ENCODE measurements around the gene ING3. TPM values are rescaled to one million over a fixed set of nuclear protein-coding genes. Genes with fewer than 3 reads are reported as not detected.

Gene ING3
- polyA plus RNA-seq, 3 donors = 39.3 to 49.3 (median 44.1) TPM

DNA sequence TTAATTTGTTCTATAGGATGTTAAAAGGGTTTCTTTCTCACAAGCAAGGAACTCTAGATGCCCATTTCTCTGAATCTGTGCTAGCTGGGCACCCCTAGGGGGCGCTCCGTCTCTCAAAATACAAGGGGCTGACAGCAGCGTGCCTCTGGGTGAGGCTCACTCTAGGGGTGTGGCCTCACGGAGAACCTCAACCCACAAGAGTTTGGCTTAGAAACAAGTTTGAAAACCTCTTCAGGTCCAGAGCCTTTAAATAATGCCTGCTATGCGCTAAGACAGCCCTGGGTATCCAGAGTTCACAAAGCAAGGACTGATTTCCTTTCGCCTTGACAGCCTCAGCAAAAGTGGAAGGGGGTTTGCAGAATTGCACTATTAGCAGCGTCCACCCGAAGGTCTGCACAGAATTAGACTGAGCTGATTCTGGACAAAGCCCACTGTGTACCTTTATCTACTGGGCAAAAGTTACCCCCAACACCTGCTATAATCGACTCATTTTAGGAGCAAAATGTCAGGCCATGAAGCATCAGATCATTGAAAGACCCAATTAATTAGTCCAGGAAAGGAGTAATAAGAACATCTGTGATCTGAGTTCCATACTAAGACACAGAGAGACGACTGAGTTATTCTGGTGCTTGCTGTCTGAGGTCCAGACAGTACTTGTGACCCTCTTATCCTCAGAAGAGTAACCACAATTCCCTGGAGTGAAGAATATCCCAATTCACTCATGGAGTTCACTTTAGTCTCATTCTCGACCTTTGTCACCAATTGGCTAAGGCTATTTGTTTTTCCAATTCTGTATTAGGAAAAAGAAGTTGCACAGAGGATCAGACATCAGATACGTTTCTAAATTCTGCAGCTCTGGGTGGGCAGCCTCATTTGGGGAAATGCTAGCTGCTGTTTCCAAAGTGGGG, 37.4 kb downstream of the ING3 start:
- DNase-seq (ENCODE audit: low read depth in 3 of 3, low spot score in 2 of 3) = peak in 2 of 3 donors; percentile 78 to 84

DNA sequence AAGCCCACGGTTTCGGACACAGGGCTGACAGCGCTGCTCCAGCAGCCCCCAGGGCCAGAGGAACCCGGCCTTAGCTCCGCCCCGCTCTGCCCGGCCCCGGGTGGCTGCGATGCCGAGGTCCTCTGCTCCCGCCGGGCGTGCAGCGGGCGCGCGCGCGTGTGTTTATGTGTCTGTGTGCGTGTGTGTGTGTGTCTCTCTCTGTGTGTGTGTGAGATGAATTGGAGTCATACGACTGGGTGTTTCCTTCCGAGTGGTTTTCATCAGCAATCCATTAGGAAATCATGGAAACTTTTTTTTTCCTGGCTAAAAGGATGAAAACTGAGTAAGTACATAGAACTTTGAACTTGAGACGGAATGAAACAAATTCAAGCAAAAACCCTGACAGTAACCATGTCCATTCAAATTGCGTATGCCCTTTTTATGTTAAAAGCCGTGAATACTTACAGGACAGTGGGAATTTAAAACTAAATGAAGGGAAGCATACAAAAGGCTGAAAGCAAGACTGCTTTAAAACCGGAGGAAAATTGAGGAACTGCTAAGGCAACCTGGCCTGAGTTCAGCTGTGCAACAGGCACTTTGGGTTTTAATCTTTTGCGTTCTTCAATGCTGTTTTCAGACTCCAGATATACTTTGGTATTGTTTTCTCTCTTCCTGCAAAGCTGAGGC, 38.1 kb downstream of the ING3 start, which contains the start of gene CPED1:
Gene CPED1, plus strand, starts transcription at position 121 of the 666 bp plus-strand sequence. CDS start 911 bp downstream, outside the sequence.
- no peak for DNase-seq (ENCODE audit: low read depth in 3 of 3, low spot score in 2 of 3)

DNA sequence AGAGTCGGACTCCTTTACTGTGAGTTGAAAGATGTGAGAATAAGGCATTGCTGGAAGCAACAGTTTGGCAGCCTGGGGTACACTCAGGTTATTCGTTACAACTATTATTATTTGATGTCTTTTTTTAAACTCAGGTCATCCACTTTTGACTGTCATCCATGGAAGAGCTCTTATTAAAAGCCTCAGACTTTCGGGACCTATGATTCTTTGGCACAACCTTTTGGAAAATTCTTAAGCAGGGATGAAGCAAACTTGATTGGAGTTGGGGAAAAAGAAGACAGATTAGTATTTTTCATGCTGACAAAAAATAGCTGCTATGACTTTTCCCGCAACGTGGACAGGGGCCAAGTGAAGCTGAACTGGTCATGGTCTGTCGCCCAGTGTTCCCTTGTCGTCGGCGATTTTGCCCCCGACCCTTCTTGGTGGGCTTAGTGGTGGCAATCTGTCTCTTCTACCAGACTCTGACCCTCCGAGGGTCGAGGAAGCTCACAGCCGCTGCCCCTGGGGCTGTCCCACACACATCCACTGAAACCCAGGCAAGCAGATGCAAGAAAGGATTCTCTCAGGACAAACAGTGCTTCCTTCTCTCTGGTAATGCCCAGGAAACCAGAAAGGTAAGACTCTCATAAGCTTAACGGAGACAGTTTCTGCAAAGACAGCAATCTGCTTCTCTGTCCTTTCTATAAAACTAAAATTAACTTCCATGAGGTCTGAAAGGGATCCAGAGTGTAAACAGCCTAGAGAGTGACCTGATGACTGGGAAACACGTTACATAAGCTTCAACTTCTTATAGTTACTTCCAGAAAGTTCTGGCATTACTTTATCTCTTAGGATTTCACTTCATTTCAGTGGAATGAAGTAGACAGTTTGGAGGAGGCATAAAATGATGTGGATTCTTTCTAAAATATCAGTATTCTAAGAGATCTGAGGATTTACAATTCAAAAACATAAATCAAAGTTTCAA, 39.0 kb downstream of the ING3 start:
- no peak for DNase-seq (ENCODE audit: low read depth in 3 of 3, low spot score in 2 of 3)

DNA sequence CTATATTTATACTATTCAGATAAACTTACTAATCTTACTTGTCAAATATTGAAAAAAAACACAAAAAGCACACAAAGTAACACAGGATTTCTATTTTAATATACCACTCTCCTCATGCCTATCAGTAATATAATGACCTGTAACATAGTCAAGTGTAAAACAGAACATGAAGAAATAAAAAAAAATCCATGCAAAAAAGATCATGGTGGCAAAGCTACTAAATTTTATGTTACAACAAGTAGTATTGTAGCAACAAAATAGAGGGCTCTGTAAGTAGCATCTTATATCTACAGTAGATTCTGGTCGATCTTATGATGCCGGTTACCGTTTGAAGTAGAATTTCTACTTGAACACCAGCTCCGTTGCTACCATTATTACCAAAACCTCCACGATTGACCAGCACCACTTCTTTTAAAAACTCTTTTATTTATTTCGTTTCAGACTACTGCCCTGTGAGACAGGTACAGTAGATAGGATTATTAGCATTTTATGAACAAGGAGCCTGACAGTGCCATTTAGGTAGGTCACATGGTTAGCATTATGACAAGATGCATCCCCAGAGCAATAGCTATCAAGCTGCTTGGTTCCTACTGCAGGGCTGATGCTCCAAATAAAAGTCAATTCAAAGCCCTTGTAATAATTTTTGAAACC, 40.0 kb downstream of the ING3 start:
- DNase-seq (ENCODE audit: low read depth in 3 of 3, low spot score in 2 of 3) = no peak

DNA sequence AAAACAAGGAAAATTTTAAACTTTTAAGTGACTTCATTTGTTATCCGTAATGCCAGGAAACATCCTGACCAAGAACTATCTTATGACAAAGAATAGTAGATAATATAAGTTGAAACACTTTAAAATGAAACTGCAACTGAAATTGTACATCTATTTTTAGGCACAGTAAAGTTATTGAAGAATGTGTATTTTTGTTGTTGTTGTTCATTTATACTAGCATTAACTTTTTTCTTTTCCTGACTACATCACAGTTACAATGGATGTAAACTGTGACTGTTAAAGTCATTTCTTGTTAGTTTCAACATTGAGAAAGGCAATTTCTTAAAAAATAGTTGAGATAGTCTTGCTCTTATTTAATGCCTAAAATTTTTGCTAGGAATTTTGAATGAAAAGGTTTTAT, 40.6 kb downstream of the ING3 start:
- no peak for DNase-seq (ENCODE audit: low read depth in 3 of 3, low spot score in 2 of 3)

DNA sequence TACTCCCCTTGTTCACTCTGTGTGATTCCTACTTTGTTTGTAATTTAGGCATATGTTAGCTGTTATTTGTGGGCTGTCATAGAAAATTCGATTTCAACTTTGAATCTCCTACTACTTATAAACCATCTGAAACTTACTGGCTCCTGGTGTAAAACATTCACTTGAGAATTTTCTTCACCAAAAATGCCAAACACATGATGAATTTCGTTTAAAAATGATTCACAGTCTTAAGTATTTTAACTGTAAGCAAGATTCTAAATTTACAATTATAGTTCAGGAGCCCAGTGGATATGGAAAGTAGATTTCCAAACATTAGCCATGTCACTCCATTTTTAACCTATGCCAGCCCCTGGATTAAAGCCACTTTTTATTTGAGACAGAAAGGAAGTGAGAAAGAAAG, 41.0 kb downstream of the ING3 start:
- no peak for DNase-seq (ENCODE audit: low read depth in 3 of 3, low spot score in 2 of 3)

DNA sequence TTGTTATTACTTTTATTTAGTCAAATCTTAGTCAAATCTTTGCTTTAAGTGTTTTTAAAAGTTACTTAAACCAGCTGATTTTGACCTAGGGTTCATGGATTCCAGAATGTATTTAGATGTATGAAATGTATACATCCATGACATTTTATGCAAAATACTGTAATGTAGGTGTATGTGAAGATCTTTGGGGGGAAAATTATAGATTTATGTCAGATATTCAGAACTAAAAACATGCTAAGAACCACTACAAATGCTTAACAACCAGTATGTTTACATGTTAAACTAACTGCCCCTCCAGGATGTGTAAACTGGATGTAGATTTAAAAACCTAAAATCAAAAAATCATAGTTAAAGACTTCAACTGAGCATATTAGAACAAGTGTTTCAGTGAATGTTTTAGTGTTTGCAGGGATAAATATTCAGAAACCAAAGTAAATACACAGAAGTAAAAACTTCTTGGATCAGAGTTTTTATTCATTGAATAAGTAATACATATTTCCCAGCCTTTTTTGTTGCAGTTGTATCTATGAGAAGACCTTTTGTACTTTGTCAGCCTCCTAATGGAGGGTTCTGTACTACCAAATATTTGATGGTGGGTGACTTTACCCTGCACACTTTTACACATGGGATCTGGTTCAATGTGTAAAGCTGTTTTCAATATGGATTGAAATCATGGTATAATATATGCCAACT, 41.8 kb downstream of the ING3 start:
- no peak for DNase-seq (ENCODE audit: low read depth in 3 of 3, low spot score in 2 of 3)

DNA sequence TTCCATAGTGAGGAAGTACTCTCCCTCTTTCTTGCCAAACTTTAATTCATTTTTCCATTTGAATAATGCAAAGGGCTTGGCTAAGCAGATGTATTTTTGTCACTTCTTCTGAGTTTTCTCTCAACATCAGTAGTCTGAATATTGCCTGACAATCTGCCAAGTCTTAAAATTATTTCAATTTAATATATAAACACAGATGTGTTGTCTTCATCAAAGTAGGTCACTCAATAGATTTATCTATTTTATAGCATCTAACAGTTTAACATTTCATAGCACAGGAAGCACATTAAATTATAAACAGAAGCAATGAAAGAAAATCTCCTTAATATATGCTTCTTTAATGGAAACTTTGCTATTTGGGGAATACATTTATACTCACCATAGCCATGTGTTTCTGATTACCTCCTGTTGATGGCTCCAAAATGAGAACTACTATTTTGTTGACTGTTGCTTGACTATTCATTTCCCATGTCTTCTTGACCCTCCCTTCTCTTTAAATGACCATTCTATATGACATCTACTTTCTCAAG, 42.5 kb downstream of the ING3 start:
- DNase-seq (ENCODE audit: low read depth in 3 of 3, low spot score in 2 of 3) = no peak

DNA sequence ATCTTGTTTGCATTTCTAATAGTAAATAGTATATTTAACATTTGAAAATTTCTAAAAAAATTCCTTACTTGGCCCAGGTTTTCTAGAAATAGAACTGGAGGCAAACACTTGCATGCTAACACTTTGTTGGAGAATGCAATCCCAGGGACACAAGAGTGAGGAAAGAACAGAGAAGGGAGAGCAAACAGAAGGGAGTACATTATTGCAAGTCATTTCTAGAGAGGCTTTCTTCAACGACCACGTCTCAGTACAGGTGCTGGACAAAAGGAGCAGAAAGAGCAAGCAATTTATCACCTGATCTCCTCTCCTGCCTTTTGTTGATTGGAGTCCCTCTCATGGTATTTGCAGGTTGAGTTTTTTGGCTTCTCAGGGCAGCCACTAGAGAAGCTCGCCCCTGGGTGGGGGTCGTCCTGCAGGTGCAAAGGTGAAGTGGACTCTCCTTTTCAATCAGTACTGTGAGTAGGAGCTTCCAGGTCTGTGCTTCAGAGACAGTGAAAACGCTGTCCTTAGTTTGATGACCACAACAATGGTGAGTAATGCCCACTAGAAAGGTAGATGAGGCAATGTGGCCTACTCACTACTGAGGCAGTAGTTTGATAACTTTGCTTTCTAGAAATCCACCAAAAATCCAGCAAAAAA, 43.1 kb downstream of the ING3 start:
- no peak for DNase-seq (ENCODE audit: low read depth in 3 of 3, low spot score in 2 of 3)

DNA sequence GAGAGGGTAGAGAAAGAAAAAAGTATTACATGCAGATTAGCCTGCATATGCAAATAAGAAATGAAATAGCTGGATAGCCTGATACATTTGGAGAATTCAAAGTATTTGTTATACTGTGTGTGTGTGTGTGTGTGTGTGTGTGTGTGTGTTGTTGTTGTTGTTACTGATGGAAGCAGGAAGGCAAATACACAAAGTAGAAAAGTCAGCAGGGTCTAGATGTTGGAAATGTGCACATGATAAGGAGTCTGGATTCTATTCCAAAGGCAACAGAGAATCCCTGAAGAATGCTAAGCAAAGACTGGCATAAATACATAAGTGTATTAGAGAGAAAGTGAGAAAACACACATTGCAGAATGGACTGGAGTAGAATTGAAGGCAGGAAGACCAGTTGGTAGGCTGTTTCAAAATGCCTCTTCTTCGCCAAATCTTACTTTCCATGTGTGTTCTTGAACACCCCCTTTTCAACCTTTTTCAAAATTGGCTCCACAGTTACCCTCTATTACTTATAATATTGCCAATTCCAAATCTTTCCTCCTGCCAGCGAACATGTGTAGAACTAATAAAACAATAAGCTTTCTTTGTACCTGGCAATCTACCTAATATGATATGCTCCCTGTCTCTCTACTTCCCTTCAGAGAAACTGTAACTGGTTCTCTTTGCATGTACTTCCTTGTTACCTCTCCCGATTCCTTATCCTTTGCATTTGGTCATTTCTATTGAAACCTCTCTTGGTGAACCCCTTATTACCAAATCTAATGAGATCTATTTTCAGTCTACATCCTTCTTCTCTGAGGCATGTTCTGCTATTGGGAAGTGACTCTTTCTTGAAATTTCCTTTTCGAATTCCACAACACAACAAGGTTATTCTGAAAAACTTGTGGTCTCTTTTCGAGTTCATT, 44.2 kb downstream of the ING3 start:
- no peak for DNase-seq (ENCODE audit: low read depth in 3 of 3, low spot score in 2 of 3)

DNA sequence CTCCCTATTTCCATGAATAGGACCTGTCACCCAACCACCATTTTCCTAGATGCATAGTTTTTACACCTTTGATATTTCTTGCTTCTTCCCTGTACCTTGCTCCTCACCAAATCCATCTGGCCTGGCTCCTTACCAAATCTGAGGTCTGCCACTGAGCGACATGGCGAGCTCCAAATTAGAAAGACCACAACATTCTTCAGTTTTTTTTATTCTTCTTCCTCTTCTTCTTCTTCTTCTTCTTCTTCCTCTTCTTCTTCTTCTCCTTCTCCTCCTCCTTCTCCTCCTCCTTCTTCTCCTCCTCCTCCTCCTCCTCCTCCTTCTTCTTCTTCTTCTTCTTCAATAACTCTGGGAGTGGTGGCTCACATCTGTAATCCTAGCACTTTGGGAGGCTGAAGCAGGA, 45.1 kb downstream of the ING3 start:
- DNase-seq (ENCODE audit: low read depth in 3 of 3, low spot score in 2 of 3) = no peak

DNA sequence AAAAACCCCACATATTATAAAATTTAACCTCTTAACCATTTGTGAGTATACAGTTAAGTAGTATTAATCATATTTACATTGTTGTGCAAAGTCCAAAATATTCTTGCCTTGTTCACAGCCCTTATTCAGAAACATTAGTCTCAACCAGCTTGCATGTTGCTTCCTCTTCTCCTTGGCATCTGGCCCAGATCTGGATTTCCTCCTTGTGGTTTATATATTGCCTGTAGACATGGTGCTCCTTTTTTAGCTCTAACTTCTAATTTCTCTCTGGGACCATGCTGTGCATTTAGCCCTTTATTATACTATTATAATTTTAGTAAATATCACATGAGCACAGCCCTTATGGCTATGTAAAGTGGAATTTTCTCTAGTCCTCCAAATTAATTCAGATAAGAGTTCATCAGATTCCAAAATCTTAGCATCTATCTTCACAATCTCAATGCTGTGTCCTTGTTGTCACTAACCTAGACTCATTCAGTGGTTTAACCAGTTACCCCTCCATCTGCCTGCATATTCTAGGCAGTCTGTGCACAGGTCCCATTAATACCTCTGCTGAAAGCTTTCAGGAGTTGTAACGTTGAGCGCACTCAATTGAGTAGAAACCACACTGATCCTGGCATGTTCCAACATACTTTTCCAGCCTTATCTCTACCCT, 45.9 kb downstream of the ING3 start:
- no peak for DNase-seq (ENCODE audit: low read depth in 3 of 3, low spot score in 2 of 3)

DNA sequence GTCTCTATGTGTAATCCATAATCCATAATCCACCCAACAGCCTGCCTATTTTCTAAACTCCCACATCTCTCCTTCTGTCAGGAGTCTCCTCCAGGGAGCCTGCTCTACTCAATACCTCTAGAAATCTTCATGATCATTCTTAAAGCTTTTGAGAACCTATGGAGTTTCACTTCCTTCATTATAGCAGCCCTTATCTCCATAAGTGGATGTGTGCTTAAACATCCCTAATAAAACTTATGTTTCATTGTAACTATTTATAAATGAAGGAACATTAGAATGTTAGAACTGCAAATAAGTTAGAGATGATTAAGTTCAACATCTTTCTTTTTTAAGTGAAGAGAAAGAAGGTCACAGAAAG, 46.4 kb downstream of the ING3 start:
- no peak for DNase-seq (ENCODE audit: low read depth in 3 of 3, low spot score in 2 of 3)

DNA sequence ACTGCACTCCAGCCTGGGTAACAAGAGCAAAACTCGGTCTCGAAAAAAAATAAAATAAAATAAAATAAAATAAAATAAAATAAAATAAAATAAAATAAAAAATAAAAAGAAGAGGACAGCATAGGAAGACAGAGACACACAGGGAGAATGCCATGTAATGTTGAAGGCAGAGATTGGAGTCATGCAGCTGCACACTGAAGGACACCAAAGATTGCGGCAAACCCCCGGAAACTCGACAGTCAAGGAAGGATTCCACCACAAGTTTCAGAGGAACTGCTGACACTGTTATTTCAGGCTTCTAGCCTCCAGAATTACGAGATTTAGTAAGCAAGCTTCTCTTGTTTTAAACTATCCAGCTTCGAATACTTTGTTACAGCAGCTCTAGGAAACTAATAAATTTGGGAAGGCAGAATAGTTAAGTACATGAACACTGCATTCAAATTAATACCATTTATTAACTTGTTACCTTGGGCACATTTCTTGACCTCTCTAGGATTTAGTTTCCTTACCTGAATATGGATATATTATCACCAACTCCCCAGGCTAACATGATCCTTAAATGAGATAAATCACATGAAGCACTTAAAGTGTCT, 47.4 kb downstream of the ING3 start:
- no peak for DNase-seq (ENCODE audit: low read depth in 3 of 3, low spot score in 2 of 3)

DNA sequence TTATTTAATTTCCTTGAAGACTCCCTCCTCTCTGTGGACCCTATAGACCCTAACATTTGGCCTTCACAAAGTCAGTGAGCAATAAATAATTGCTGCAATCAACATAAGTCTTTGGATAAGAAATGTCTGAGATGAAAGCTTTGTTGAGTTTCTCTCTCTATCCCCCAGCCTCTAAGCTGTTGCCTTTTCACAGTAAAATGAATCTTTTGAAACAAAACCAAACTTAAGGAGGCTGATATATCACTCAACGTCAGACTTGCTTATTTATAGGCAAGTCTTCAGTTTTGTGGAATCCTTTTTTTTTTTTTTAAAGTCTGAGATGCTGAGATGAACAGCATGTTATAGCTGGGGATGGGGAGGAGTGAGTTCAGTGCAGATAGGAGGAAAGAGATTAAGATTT, 47.9 kb downstream of the ING3 start:
- no peak for DNase-seq (ENCODE audit: low read depth in 3 of 3, low spot score in 2 of 3)

DNA sequence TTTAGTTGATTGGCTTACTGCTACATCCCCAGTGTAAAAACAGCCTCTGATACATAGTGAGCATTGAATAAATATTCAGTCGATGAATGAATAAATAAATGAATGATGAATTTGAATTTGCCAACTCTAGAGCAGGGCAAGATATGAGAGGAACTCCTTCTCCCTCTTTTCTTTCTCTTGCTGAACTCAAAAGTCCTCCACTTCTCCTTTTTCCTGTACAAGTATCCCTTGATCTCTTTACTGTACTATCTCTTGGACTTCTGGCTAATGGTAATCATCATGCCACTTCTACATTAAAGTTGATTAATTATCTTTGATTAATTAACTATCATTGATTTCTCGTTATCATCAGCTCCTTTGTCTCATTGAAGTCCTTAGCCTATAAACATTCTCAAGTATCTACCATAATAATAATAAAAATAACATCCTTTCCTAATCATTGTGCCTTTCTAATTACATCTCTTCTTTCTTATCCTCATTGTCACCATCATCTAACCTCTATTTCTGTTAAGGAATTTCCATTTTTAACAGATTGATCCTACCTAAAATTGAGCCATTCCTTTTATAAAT, 48.5 kb downstream of the ING3 start:
- no peak for DNase-seq (ENCODE audit: low read depth in 3 of 3, low spot score in 2 of 3)
